Activated CD4-positive, alpha-beta T cell treated with anti-CD3 and anti-CD28 coated beads, Interleukin-2, amount 50 U/mL, for 16 hours (primary cell): ENCODE data around the gene IL1R2.
"Not testable (repeated sequence)": the region's sequence is repeated elsewhere in the genome, so short reads cannot be mapped to it uniquely, and the experiment has no call there.

Experiments
- DNase-seq: peaks from one replicate; pipeline ENCODE4 v3.0.0-alpha.2; 2020

IL1R2 gene

DNA sequence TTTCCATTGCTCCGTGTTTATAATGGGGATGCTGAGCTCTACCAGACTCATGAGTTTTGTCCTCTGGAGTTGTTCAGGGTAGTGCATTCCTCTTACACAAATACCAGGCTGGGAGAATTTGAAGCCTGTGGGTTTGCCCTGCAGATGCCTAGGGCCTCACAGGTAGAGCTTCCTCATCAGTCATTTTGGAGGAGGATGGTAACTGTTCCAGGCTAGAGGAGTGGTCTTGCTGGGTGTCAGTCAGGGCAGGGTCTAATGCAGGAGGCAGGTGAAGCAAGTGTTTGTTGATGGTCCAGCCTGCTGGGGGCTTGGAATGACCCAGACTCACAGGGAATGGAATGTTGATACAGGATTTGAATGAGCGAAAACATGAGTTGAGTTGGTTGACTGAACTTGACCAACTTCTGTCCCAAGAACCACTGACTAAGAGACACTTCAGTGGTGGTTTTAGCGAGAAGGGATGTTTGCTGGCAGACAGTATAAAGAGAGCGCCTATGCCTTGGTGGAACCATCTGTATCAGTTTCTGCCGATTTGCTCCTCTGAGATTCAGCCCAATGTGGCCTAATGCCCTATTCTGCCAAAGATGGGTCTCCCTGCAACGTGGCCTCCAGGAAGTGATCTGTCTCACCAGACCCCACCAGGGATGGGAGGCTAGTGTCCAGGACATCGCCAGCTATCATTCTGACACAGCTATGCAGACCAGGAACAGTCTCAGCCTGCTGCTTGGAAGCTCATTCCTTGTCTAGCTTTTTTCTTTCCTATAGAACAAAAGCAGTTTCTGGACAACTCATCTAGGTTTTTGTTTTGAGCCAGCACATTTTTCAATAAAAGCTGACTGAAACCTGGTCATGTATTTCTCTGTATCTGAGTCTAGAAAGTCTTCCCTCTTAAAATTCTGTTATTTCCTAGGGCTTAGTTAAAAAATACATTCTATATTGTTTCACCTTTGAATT is 9.3 kb downstream of the IL1R2 start:
- DNase-seq = peak; percentile 82

DNA sequence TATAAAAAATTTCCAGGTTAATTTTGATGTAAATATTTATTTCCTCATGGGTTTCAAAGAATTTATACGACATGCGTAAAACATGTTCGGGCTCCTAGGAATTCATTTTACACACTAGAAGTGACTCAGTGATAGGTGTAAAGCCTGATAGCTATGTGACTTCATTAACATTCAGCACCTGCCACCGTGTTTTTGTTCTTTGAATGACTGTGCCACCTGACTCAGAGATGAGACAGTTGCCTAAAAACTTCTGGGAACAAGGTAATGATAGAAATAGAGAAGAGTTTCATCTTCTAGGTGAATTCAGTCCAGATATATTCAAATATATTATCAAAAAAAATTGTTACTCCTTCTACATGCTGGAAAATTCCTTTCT is 10.0 kb downstream of the IL1R2 start:
- peak; percentile 87 for DNase-seq

DNA sequence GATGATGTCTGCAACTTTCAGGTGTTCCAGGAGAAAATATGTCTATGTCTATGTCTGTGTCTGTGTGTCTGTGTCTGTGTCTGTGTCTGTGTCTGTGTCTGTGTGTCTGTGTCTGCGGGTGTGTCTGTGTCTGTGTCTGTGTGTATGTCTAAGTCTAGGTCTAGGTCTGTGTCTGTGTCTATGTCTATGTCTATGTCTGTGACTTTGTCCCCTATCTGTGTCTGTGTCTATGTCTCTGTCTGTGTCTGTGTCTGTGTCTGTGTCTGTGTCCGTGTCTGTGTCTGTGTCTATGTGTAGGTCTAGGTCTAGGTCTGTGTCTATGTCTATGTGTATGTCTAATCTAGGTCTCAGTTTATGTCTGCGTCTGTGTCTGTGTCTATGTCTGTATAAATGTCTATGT is 10.5 kb downstream of the IL1R2 start:
- no peak for DNase-seq

DNA sequence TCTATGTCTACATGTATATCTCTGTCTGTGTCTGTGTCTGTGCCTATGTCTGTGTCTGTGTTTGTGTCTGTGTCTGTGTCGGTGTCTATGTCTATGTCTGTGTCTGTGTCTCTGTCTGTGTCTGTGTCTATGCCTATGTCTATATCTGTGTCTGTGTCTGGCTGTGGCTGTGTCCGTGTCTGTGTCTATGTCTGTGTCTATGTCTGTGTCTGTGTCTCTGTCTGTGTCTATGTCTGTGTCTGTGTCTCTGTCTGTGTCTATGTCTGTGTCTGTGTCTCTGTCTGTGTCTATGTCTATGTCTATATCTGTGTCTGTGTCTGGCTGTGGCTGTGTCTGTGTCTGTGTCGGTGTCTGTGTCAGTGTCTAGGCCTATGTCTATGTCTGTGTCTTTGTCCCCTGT is 11.1 kb downstream of the IL1R2 start:
- not testable (repeated sequence) for DNase-seq

DNA sequence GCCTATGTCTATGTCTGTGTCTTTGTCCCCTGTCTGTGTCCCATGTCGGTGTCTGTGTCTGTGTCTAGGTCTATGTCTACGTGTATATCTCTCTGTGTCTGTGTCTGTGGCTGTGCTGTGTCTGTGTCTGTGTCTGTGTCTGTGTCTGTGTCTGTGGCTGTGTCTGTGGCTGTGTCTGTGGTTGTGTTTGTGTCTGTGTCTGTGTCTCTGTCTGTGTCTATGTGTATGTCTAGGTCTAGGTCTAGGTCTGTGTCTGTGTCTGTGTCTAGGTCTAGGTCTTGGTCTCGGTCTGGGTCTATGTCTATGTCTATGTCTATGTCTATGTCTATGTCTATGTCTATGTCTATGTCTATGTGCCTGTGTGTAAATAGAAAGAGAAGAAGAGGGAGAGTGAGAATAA is 11.9 kb downstream of the IL1R2 start:
- no peak for DNase-seq

DNA sequence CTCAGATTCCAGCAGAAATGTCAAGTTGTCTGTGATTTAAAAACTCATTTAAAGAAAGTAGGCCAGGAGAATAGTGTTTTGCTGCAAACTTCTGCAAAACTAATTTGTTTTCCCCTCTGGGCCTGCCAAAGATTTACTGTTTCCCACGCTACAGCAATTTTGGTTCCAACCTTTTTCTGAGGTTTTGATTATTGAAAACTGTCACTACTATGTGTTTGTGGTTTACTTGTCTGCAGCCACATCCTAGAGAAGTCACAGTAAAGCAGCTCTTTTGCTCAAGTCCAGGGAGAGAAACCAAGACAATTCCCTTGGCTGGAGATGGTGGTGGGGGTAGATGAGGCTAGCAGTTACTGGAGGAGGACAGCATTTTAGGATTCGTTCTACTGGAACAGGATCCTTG is 12.8 kb downstream of the IL1R2 start:
- DNase-seq = peak; percentile 75

DNA sequence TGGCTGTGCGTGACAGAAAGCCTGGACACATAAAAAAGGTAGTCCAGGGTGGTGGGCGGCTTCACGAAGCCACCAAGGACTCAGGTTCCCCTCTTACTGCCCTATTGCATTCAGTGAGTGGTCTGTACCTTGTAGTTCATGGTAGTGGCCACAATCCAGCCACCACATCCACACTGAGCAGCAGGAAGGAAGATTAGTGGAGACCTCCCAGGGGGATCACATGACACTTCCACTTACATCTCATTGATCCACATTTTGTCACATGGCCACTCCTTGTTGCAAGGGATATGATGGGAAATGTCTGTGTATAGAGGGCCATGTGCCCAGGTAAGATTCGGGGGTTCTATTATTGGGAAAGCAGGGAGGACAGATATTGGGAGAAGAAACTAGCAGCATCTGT is 13.7 kb downstream of the IL1R2 start:
- DNase-seq = no peak

DNA sequence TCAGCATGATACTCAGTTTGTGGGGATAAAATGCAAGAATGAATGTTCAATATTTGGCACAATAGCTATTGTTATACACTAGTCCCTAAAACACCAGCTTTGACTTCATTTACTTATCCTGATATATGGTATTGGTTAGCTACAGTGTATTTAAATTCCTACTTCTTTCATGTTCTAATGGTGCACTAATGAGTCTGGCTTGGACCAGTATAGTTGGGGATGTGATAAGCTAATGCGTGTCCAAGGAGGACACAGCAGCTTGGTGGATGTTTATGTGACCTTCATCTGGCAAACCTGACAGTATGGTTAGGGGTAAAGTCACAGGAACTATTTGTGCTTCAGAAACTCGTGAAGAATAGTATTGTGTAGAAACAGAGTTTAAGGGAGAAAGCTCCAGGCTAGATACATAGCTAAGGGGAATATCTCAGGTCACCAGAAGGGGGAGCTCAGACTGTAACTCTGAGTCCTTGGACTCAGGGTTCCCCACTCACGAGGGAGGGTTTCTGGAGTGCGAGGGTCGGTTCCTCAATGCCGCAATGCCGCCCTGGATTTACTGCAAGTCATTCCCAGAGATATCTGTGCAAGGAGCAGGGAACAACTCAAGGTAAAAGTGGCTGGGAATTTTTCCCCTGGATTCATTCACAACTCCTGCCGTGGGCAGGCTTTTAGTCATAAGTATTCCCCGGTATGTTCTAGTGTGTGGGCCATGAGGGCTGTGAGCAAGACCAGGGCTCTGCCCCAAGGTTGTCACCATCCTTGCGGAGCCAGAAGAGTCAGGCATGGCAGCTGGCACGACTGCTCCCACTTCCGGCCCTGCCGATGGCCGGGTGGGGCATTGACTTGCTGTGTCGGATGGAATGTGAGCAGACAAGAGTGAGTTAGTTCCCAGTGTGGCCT is 14.5 kb downstream of the IL1R2 start:
- peak; percentile 63 for DNase-seq

DNA sequence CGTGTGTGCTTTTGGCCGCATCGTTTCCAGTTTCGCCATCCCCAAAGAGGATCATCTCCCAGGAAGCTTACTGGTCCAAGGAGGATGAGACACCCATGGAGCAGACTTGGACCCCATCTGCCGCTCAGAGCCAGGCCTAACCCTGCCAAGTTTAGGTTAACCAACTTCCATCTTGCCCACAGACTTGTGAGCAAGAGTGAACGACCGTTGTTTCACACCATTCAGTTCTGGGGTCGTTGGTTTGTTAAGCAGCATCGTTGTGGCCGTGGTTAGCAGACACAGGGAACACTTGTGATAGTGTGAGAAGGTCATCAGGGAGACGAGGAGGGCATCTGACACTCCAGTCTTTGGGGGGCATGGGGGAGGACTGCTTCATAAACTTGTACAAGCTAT is 15.1 kb downstream of the IL1R2 start:
- DNase-seq = no peak

DNA sequence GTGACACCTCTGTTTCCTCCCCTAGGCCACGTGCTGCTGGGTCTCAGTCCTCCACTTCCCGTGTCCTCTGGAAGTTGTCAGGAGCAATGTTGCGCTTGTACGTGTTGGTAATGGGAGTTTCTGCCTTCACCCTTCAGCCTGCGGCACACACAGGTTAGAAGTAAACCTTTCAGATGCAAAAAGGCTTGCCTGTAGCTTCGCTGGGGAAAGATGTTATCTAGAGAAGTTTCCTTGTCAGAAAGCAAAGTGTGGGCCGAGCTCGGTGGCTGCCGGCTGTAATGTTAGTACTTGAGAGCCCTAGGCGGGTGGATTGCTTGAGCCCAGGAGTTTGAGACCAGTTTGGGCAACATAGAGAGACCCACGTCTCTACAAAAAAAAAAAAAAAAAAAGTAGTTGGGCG is 16.7 kb downstream of the IL1R2 start:
- DNase-seq = no peak

DNA sequence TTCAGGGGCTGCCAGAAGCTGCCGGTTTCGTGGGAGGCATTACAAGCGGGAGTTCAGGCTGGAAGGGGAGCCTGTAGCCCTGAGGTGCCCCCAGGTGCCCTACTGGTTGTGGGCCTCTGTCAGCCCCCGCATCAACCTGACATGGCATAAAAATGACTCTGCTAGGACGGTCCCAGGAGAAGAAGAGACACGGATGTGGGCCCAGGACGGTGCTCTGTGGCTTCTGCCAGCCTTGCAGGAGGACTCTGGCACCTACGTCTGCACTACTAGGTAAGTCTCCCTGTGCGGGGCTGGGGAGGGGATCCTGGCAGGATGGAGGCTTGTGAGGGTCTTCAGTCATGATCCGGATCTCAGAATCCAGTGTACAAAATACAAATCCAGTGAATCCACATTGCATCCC is 17.8 kb downstream of the IL1R2 start:
- DNase-seq = no peak

DNA sequence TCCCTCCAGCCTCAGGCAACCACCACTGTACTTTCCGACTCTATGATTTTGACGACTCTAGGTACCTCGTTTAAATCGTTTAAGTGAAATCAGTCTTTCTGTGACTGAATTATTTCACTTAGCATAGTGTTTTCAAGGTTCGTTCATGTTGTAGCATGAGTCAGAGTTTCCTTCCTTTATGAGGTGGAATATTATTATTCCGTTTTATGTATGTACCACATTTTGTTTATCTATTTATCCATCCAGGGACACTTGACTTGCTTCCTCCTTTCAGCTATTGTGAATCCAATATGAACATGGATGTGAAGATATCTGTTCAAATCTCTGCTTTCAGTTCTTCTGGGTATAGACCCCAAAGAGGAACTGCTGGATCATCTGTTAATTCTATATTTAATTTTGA is 19.1 kb downstream of the IL1R2 start:
- peak; percentile 52 for DNase-seq

DNA sequence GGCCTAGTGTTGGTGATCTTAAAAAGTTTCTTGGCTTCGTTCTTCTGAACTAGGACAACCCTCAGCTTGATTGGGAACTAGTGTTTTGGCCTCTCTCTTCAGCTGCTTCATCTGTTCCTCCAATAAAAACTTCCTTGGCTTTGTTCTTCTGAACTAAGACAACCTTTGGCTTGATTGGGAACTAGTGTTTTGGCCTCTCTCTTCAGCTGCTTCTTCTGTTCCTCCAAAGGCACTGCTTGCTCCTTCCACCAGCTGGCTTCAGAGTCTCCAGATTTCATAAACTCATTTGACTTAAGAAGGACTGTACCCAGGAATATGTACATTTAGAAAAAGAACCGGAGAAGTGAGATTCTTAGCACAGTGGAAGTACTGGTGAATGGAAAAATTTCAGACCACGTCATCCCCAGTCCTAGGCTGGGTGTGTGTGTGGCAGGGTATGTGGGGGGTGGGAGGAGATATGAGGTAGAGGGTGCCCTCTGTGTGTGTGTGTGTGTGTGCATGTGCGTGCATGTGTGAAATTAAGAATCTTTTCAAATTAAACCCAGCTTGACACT is 20.4 kb downstream of the IL1R2 start:
- no peak for DNase-seq

DNA sequence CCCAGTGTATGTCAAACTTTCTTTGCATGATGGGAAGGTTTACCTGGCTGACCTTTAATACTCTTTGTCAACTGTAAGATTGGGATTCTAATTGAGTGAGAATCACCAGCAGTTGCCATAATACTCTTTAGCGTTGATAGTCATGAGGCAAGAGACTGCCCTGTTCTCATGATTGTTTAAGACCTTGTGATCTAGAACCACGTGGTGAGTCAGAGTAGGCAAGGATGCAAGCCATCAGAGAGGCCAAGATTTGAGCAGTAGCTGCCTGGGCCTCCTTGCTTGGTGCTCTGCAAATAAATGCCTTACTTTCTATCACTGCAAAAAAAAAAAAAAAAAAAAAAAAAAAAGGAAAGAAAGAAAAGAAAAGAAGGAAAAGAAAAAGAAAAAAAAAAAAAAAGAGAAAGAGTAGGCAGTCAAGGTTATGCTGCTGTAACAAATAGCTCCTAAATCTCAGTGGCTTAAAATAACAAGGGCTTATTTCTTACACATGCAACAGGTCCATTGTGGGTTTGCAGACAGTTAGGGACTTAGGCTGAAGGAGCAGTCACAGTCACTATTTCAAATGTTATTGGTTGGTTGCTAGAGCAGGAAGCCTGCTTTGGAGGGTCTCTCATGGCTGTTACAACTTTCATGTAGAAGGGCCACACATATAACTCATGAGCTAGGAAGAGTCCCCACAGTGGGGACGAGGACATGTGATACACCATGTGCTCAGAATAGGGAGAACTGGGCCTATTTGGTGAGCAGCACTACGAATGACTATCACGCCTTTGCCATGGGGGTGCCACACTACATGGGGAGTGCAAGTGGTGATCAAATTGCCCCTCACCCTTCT is 21.7 kb downstream of the IL1R2 start:
- DNase-seq = peak; percentile 30

DNA sequence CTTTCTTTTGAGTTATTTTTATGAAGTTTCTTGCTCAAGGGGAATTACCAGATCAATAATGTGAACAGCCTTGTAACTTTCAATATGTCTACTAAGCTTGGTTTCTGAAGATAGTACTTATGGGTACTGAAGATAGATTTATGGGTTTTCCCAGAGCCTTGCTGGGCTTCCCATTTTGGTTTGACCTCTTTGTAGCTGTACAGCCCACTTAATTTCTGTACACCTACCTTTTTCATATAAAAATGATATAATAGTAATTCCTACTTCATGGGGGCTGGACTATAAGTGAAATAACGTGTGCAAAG is 22.2 kb downstream of the IL1R2 start:
- no peak for DNase-seq

DNA sequence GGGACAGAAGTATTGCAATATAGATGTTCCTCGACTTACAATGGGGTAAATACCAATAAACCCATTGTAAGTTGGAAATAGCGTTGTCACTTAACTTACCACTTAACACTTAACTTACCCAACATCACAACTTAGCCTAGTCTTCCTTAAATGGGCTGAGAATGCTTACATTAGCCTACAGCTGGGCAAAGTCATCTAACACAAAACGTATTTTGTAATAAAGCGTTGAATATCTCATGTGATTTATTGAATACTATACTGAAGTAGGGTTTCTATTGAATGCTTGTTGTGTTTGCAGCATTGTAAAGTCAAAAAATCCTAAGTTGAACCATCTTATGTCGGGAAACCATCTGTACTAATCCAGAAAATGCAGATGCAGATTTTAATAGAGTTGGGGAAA is 23.6 kb downstream of the IL1R2 start:
- DNase-seq = no peak

DNA sequence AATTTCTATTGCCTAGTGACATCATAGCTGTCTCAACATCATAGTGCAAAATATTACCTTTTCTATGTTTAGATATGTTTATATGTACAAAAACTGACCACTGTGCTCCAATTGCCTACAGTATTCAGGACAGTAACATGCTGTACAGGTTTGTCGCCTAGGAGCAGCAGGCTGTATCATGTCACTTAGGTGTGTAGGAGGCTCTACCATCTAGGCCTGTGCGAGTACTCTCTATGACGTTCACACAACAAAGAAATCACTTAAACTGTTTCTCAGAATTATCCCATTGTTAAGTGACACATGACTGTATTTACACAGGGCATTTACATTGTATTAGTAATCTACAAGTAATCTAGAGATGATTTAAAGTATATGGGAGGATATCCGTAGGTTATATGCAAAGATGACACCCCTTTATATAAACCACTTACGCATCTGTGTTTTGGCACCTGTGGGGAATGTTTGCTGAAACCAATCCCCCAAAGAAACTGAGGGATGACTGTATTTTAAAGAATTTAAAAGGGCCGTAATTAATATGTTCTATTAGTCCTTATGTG is 24.7 kb downstream of the IL1R2 start:
- DNase-seq = no peak

DNA sequence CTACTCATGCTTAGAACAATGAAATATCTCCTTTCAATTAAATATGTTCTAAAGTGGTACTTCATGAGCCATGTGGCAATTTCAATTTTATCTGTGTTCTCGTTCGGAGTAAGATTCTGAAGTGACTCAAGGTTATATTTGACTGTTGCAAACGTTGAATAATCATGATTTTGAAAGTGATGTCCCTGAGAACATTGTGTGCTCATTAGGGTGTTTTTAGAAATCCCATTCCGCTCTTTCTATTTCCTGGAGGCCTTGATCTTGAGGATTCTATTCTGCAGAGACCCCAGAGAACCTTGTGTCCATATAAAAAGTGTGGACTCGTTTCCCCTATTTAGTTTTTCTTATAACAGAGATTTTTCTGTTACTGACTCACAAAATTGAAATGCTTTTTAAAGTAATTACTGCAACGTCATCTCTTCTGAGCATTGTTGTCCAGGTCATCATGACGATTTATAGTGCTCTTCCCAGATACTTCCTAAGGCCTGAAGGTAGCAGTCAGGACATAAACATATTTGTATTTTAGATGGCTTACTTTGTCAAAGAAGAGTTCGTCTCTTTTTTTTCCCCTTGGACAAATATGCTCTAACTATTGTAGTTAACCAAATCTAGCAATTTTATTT is 27.2 kb downstream of the IL1R2 start:
- peak; percentile 24 for DNase-seq

DNA sequence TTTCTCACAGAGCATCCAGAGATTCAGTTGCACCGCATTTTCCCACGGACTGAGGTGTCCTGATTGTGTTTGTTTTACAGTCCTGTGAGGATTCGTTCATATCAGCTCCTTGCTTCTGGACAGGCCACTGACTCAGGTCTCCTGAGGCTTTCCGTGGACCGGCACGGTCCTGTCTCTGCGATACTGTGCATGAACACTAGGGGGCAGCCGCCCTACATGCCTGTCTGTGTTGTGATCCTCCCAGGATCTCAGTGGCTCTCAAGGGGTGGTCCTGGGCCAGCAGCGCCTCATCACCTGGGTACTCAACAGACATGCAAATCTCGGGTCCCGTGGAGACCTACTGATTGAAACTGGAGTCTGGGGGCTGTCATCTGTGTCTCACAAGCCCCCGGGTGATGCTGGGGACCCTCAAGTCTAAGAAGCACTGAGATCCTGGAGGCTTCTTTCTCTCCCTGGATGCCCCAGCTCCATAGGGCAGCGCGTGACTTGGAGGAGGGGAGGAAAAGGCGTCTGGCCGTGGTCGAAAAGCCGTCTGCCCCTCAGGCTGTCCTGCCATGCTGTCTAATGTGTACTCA is 28.9 kb downstream of the IL1R2 start:
- DNase-seq = peak; percentile 89

DNA sequence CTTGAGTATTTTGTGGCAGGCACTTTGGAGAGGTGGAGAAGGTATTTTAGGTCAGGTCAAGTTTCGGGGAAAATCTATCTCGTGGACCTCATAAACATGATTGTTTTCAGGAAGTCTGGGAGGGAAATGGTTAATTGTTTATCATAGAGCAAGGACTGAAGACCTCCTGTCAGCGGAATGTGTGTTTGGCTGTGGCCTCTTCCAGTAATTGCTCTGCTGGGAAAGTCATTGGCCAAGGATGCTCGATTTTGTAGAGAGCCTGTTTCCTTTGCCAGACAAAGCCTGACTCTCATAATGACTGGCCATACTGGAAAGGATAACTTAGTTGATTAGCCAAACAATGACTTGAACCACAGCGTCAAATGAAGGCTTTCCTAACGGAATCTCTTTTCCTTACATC is 30.0 kb downstream of the IL1R2 start:
- no peak for DNase-seq

DNA sequence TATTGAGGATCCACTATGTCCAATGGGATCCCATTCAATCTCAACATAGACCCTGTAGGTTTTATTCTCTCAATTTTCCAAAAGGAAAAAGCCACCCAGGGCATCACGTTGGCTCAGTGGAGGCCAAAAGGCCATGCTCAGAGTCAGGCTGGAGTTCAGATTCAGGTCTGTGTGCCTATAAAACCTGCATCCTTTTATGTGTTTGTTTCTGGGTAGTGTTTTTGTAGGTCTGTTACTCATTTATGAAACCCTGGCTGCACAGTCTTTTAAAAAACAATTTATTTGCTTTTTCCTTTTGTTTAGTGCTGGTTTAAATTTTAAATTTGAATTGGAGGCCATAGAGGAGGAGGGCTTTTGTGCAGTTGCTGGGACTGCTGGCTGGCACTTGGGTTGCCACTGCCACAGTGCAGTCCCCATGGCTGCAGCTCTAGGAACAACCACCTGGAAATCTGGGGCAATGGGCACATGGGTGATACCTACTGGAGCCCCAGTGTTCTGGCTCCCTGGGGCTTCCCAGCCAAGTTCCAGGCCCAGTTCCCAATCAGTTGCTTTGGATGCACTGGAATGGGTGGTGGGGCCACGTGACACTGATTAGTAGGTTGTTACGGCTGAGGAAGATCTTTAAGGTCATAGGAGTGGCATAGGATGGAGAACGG is 31.3 kb downstream of the IL1R2 start:
- DNase-seq = no peak
